Testis (tissue), 3 donors: ENCODE measurements around the gene VIM. TPM values are rescaled to one million over a fixed set of nuclear protein-coding genes. Genes with fewer than 3 reads are reported as not detected.

Experiments
- DNase-seq: peaks from one replicate; pipeline ENCODE4 v3.0.0-alpha.2; 2019
- H3K27ac ChIP-seq, 2 donors: fragments of 200-600 bp; sonication (generic); one replicate each; pipeline ENCODE4 v1.5.1; 2019
- H3K27me3 ChIP-seq: fragments of 200-600 bp; sonication (generic); one replicate; pipeline ENCODE4 v1.5.1; 2019
- H3K36me3 ChIP-seq: fragments of 200-600 bp; sonication (generic); one replicate; pipeline ENCODE4 v1.5.1; 2017; ENCODE audit warnings: low read depth; ENCODE audit errors: missing control alignments
- H3K4me1 ChIP-seq: fragments of 200-600 bp; sonication (generic); one replicate; pipeline ENCODE4 v1.5.1; 2019
- H3K4me3 ChIP-seq, 2 donors: fragments of 200-600 bp; sonication (generic); one replicate each; pipeline ENCODE4 v1.5.1; 2017 to 2019
- H3K9me3 ChIP-seq: fragments of 200-600 bp; sonication (generic); one replicate; pipeline ENCODE4 v1.5.1; 2017
- CTCF ChIP-seq, 3 experiments: fragments of 450-650 bp in 2 of 3; fragments of 200-600 bp in 1 of 3; sonication (generic) in 1 of 3; IDR thresholded peaks; one replicate each; pipeline ENCODE4 v1.5.1; 2016 to 2019; ENCODE audit warnings: antibody characterized with exemption in 3 of 3, mild to moderate bottlenecking in 2 of 3, moderate library complexity in 1 of 3
- POLR2A ChIP-seq: fragments of 450-650 bp; IDR thresholded peaks from one replicate; pipeline ENCODE4 v1.6.1; 2017; ENCODE audit warnings: antibody characterized with exemption, mild to moderate bottlenecking, moderate library complexity
- WGBS, 2 donors: methylation state at CpG; one replicate each; pipeline ENCODE4 v1.1.5; 2018; 5-methylcytosine and 5-hydroxymethylcytosine counted together
- intact Hi-C: fragments of 100-400 bp; cut with DNase I; formaldehyde crosslinking; loops from one replicate; pipeline ENCODE4 v1.15.1; 2023; ENCODE audit warnings: low total_unique reads
- polyA plus RNA-seq: library from polyadenylated mRNA; stranded (reverse); fragments of 350-450 nt; fragmentation: Illumina TruSeq; extraction: RNeasy Lipid Tissue Mini Kit (QIAGEN cat#74804); gene quantifications from one replicate; pipeline ENCODE4 v1.2.3, GENCODE V29; 2014; ENCODE audit warnings: low read depth, low replicate concordance; ENCODE audit not compliant: insufficient read depth
- total RNA-seq, 2 donors: library from RNA; depleted of rRNA; stranded (reverse); fragments of >200 nt; gene quantifications; one replicate each; pipeline ENCODE4 v1.2.3, GENCODE V29; 2016

Gene VIM
- total and polyA plus RNA-seq, 3 donors from 2014 or later, result 758 to 1,483 (median 938) TPM

DNA sequence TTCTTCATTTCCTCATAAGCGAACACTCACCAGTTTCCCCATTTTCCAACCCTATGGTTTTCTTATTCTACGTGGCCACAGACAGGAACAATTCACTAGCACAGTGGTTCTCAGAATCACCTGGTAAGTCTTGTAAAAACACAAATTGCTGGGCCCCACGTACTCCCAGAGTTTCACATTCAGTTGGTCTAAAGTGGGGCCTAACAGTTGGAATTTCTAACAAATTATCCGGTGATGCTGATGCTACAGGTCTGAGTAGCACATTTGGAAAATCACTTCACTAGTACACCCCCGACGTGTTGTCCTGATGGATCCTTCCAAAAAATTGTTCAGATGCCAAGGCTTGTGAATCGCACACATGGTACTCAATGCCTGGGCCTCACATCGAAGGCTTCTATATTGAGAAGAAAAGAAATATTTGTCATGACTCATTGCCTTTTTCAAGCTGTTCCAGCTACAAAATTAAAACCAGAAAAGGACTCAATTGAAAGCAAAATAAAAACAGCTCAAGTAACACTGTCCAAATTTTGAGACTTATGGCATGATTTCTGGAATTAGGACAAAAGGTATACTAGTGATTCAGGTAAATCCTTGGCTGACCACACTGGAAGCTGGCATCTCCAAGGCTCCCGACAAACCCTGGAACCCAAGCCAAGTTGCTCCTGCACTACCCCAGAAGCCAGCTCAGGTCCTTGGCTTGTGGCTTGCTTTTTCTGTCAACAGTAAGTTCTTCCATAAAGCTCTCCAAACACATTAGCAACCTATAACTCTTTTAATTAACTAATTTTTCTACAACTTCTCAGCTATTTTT lies 12.9 kb upstream of the VIM start:
- Histone ChIP-seq H3K9me3 (no peaks in the 10 kb centered on the region), H3K27me3 (no peaks in the 10 kb centered on the region), H3K27ac (peak overlapping the region in 1 of 2 donors; percentile 12), H3K36me3 (no peaks in the 10 kb centered on the region), H3K4me1 (peaks cover 3% of the 10 kb centered on the region), H3K4me3 (no peak overlapping the region)
- WGBS, 2 donors, result 56 to 77% methylated on average over 9 of the region's 9 CpGs
- intact Hi-C loops, result no loop called here
- TF ChIP-seq POLR2A (no peak), CTCF (IDR thresholded peaks at IDR 0.05) (no peak)
- no peak for DNase-seq

DNA sequence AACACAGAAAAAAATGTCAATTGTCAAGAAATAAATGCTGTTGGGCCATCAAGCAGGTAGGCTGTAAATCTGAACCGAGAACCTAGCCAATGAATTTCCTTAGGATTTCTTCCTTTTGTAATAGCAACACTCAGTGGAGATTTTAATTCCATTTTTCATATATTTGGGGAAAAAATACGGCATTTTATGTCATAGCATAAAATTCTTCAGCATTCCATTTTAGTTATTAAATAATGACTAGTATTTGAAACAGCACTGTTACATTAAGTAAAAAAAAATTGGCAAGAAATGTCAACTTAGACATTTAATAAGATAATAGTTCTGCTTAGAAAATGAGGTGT lies 12.3 kb upstream of the VIM start:
- Histone ChIP-seq H3K9me3 (no peaks in the 10 kb centered on the region), H3K4me3 (no peak overlapping the region), H3K4me1 (peaks cover 3% of the 10 kb centered on the region), H3K36me3 (no peaks in the 10 kb centered on the region), H3K27ac (peak overlapping the region in 1 of 2 donors; percentile 12), H3K27me3 (no peaks in the 10 kb centered on the region)
- no peak for TF ChIP-seq POLR2A
- intact Hi-C loops, result no loop called here
- WGBS, 2 donors, result 82 to 93% methylated on average over 2 of the region's 2 CpGs
- no peak for DNase-seq

DNA sequence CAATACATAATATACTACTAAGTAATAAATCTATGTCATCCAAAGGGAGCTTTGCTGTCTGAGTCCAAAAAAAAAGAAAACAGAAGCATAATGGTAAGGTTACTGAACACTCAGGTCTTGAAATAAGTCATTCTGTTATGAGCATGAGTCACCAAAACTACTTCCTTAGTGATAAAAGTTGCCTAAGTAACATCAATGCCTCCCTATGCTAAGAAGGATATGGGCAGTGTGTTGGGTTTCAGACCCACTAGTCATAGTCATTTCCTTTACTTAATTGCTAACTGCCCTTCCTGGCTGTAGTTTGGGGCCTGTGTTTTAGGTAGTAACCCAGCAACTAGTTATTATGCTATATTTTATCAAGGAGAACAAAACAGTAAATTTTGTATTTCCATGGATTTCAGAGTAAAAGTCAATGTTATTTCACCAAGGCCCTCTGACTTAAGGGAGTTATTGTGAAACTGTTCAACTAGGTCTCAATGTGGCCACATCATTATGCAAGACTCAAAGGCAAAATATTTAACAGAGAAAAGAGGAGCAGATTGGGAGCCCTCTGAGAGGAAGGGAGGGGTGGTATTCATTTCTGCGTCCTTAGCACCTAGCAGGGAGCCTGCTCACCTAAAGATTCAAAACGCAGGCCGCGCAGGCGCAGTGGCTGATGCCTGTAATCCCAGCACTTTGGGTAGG lies 11.7 kb upstream of the VIM start:
- no peaks in the 10 kb centered on the region for H3K36me3 ChIP-seq
- intact Hi-C loops, result no loop called here
- 89 to 93% methylated on average over 5 of the region's 5 CpGs for WGBS, 2 donors
- no peaks in the 10 kb centered on the region for H3K9me3 ChIP-seq
- TF ChIP-seq POLR2A, result no peak
- peak overlapping the region in 1 of 2 donors; percentile 12 for H3K27ac ChIP-seq
- H3K27me3 ChIP-seq, result no peaks in the 10 kb centered on the region
- H3K4me3 ChIP-seq, result no peak overlapping the region
- H3K4me1 ChIP-seq, result peaks cover 3% of the 10 kb centered on the region
- DNase-seq, result no peak

GRCh38 chr10:17216901-17217395 lies 11.1 kb upstream of the VIM start:
- Histone ChIP-seq H3K4me1 (peaks cover 3% of the 10 kb centered on the region), H3K27me3 (no peaks in the 10 kb centered on the region), H3K9me3 (no peaks in the 10 kb centered on the region), H3K36me3 (no peaks in the 10 kb centered on the region), H3K27ac (no peak overlapping the region), H3K4me3 (no peak overlapping the region)
- WGBS, 2 donors, result 87 to 89% methylated on average over 6 of the region's 6 CpGs
- TF ChIP-seq POLR2A (no peak), CTCF (IDR thresholded peaks at IDR 0.05) (no peak)
- DNase-seq, result no peak
- intact Hi-C loops, result no loop called here

GRCh38 chr10:17217631-17218232 lies 10.3 kb upstream of the VIM start:
- Histone ChIP-seq H3K36me3 (no peaks in the 10 kb centered on the region), H3K27ac (no peak overlapping the region)
- WGBS, 2 donors, result 75 to 100% methylated on average over 1 of the region's 1 CpG

More at GRCh38 chr10:17217631-17218232, 10.3 kb upstream of the VIM start:
- no peak overlapping the region for H3K4me3 ChIP-seq
- H3K9me3 ChIP-seq, result no peaks in the 10 kb centered on the region
- no peaks in the 10 kb centered on the region for H3K27me3 ChIP-seq
- intact Hi-C loops, result no loop called here
- peaks cover 3% of the 10 kb centered on the region for H3K4me1 ChIP-seq
- TF ChIP-seq POLR2A, result no peak
- no peak for TF ChIP-seq CTCF (IDR thresholded peaks at IDR 0.05)
- DNase-seq, result no peak
